IMR-90 (cell line): ENCODE data around the gene SV2B. TPM values are rescaled to one million over a fixed set of nuclear protein-coding genes. Genes with fewer than 3 reads are reported as not detected.

Experiments
- ATAC-seq: fragments of 200-7000 bp; cut with Tn5 transposase; 2 replicates; pipeline ENCODE4 v1.9.1; 2020; ENCODE audit warnings: low read depth, mild to moderate bottlenecking, moderate library complexity
- BruUV-seq: library from RNA; stranded (reverse); fragments of 400-500 nt; replicated peaks from 2 replicates; lab custom pipeline; 2021; lab: Mats Ljungman, UMichigan
- CTCF ChIA-PET: fragments of 300-600 bp; formaldehyde crosslinking; extraction: SDS; loops from one replicate; lab custom pipeline; 2021; ENCODE audit warnings: antibody characterized with exemption; lab: Yijun Ruan, JAX
- POLR2A ChIA-PET: fragments of 300-600 bp; sonication (Branson Sonifier 250); formaldehyde crosslinking; loops from one replicate; lab custom pipeline; 2022; ENCODE audit warnings: antibody characterized with exemption; ENCODE audit not compliant: unreplicated experiment; lab: Charles Lee
- DNase-seq: peaks from one replicate; pipeline ENCODE4 v3.0.0; 2013
- H2AFZ ChIP-seq: replicated peaks from 2 replicates; pipeline ENCODE3; 2013; ENCODE audit warnings: low read length, mild to moderate bottlenecking; ENCODE audit not compliant: poor library complexity
- H2AK5ac ChIP-seq: 2 replicates; pipeline ENCODE4 v1.6.1; 2013; ENCODE audit warnings: low read depth, low read length, inconsistent platforms
- H2AK9ac ChIP-seq: replicated peaks from 2 replicates; pipeline ENCODE3; 2013; ENCODE audit warnings: mild to moderate bottlenecking, low read depth, low read length, moderate library complexity; ENCODE audit not compliant: poor library complexity
- H2BK120ac ChIP-seq: 2 replicates; pipeline ENCODE4 v1.6.1; 2013; ENCODE audit warnings: low read depth, low read length, inconsistent platforms
- H2BK15ac ChIP-seq: 3 replicates; pipeline ENCODE4 v1.6.1; 2013; ENCODE audit warnings: low read depth, low read length, inconsistent platforms
- H2BK20ac ChIP-seq: 2 replicates; pipeline ENCODE4 v1.6.1; 2013; ENCODE audit warnings: low read depth, mild to moderate bottlenecking, inconsistent platforms, low read length, moderate library complexity
- H2BK5ac ChIP-seq: 2 replicates; pipeline ENCODE4 v1.6.1; 2013; ENCODE audit warnings: mild to moderate bottlenecking, low read depth, low read length, inconsistent platforms; ENCODE audit not compliant: poor library complexity, severe bottlenecking
- H3K14ac ChIP-seq: replicated peaks from 2 replicates; pipeline ENCODE4 v1.6.1; 2013; ENCODE audit warnings: low read depth, low read length, inconsistent platforms
- H3K18ac ChIP-seq: 2 replicates; pipeline ENCODE4 v1.6.1; 2013; ENCODE audit warnings: low read depth, low read length, control low read depth
- H3K23ac ChIP-seq: 2 replicates; pipeline ENCODE4 v1.6.1; 2013; ENCODE audit warnings: low read depth, low read length, inconsistent platforms
- H3K27ac ChIP-seq: 2 replicates; pipeline ENCODE4 v1.5.1; 2013; ENCODE audit warnings: mild to moderate bottlenecking, control low read depth, low read length; ENCODE audit not compliant: insufficient read depth
- H3K27me3 ChIP-seq: 2 replicates; pipeline ENCODE4 v1.6.1; 2013; ENCODE audit warnings: low read length; ENCODE audit not compliant: control insufficient read depth, insufficient read depth
- H3K36me3 ChIP-seq: 2 replicates; pipeline ENCODE4 v1.6.1; 2013; ENCODE audit warnings: low read length, mixed read lengths; ENCODE audit not compliant: control insufficient read depth, insufficient read depth
- H3K4ac ChIP-seq: 2 replicates; pipeline ENCODE4 v1.6.1; 2013; ENCODE audit warnings: low read depth, low read length, inconsistent platforms
- H3K4me1 ChIP-seq: 2 replicates; pipeline ENCODE4 v1.6.1; 2013; ENCODE audit warnings: low read length, mixed read lengths; ENCODE audit not compliant: control insufficient read depth, insufficient read depth
- H3K4me2 ChIP-seq: 2 replicates; pipeline ENCODE4 v1.6.1; 2013; ENCODE audit warnings: low read depth, mild to moderate bottlenecking, control low read depth, low read length, moderate library complexity
- H3K4me3 ChIP-seq: 2 replicates; pipeline ENCODE4 v1.5.1; 2013; ENCODE audit warnings: low read depth, mild to moderate bottlenecking, control low read depth, low read length, moderate library complexity; ENCODE audit not compliant: insufficient read depth
- H3K56ac ChIP-seq: 2 replicates; pipeline ENCODE4 v1.6.1; 2013; ENCODE audit warnings: low read length, inconsistent platforms; ENCODE audit not compliant: insufficient read depth; ENCODE audit errors: extremely low read depth
- H3K79me1 ChIP-seq, 2 experiments: 2 replicates each; pipeline ENCODE4 v1.6.1; 2013; ENCODE audit warnings: low read length in 2 of 2, inconsistent platforms in 1 of 2, low read depth in 1 of 2
- H3K9ac ChIP-seq: 2 replicates; pipeline ENCODE4 v1.6.1; 2013; ENCODE audit warnings: low read depth, low read length, control low read depth
- H3K9me1 ChIP-seq: 2 replicates; pipeline ENCODE4 v1.6.1; 2013; ENCODE audit warnings: low read length, inconsistent platforms; ENCODE audit not compliant: insufficient read depth
- H3K9me3 ChIP-seq: 2 replicates; pipeline ENCODE4 v1.6.1; 2013; ENCODE audit warnings: low read length; ENCODE audit not compliant: control insufficient read depth, insufficient read depth
- H4K20me1 ChIP-seq: 2 replicates; pipeline ENCODE4 v1.6.1; 2013; ENCODE audit warnings: low read length, inconsistent platforms; ENCODE audit not compliant: insufficient read depth
- H4K5ac ChIP-seq: 2 replicates; pipeline ENCODE4 v1.6.1; 2013; ENCODE audit warnings: mild to moderate bottlenecking, low read depth, low read length, control low read depth
- H4K8ac ChIP-seq, 2 experiments: 2 replicates each; pipeline ENCODE4 v1.6.1; 2013; ENCODE audit warnings: low read depth in 2 of 2, low read length in 2 of 2, control low read depth in 1 of 2, inconsistent platforms in 1 of 2
- H4K91ac ChIP-seq: 2 replicates; pipeline ENCODE4 v1.6.1; 2013; ENCODE audit warnings: low read depth, low read length, inconsistent platforms; ENCODE audit not compliant: insufficient read depth
- MAZ ChIP-seq: IDR thresholded peaks from 2 replicates; pipeline ENCODE4 v1.6.1; 2012; ENCODE audit warnings: low read depth, mild to moderate bottlenecking, low read length, improper control_type of control experiment, moderate library complexity, borderline replicate concordance
- MXI1 ChIP-seq: IDR thresholded peaks from 2 replicates; pipeline ENCODE4 v1.6.1; 2012; ENCODE audit warnings: low read depth, mild to moderate bottlenecking, low read length, moderate library complexity, borderline replicate concordance
- RCOR1 ChIP-seq: IDR thresholded peaks from 2 replicates; pipeline ENCODE4 v1.6.1; 2012; ENCODE audit warnings: mild to moderate bottlenecking, low read length, improper control_type of control experiment; ENCODE audit not compliant: insufficient replicate concordance
- RFX5 ChIP-seq: IDR thresholded peaks from 2 replicates; pipeline ENCODE4 v1.8.0; 2012; ENCODE audit warnings: low read depth, mild to moderate bottlenecking, low read length, moderate library complexity
- WGBS, 2 experiments: methylation state at CpG; one replicate each; pipeline versions ENCODE4 v1.1.5 to v1.1.7; 2013; ENCODE audit warnings: missing lambda C conversion rate in 2 of 2; ENCODE audit not compliant: insufficient read length in 1 of 2; ENCODE audit errors: extremely low coverage in 2 of 2; 5-methylcytosine and 5-hydroxymethylcytosine counted together
- dilution Hi-C: fragments of 300-500 bp; cut with HindIII; formaldehyde crosslinking; loops from one replicate; pipeline ENCODE4 v1.14.3; 2018; ENCODE audit warnings: low sequenced_read_pairs; ENCODE audit not compliant: unreplicated experiment
- in situ Hi-C: fragments of 300-500 bp; cut with MboI; formaldehyde crosslinking; loops from 3 replicates; pipeline ENCODE4 v1.14.3; 2019; ENCODE audit warnings: low sequenced_read_pairs, inconsistent platforms, mixed read lengths
- intact Hi-C: fragments of 100-400 bp; cut with micrococcal nuclease; formaldehyde crosslinking; loops from 2 replicates; pipeline ENCODE4 v1.10.0; 2022
- polyA plus RNA-seq, 3 experiments: library from polyadenylated mRNA; depleted of rRNA; stranded (reverse); fragments of >200 nt; gene quantifications; 2 replicates each; pipeline ENCODE4 v1.2.3, GENCODE V29; 2012; ENCODE audit warnings: low replicate concordance in 1 of 3
- total RNA-seq: library from RNA; depleted of rRNA; stranded (reverse); fragments of >200 nt; gene quantifications from 2 replicates; pipeline ENCODE4 v1.2.3, GENCODE V29; 2012
- TF ChIP-seq, protein P1 (sequence below): conservative IDR thresholded peaks from 2 replicates; pipeline ENCODE4 v1.5.1; 2012; ENCODE audit warnings: mild to moderate bottlenecking, low read depth, low read length, improper control_type of control experiment

Gene SV2B
- total and polyA plus RNA-seq, 2 of the 4 experiments (the other 2 are of a cell fraction) = not detected

DNA sequence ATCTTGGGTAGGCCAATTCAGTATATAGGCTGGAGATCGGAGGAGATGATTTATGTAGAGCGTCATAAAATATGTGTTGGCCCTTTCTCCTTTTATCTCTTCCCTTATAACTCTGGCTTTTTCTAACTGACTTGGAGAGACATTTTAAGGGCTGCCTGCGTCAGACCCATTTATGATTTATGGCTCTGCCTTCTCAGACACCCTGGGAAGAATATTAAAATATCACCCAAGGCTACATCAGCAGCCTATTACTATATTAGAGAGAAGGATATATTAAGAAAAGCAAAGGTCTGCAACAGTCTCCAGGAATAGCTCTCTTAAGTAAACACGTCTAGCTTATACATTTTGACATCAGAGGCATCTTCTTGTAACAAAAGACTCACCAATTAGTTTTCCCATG is 179.4 kb downstream of the SV2B start:
- Histone ChIP-seq H4K5ac (no peak overlapping the region), H2AK5ac (no peak overlapping the region), H3K9me1 (no peaks in the 10 kb centered on the region), H3K14ac (no peak overlapping the region), H3K79me1 (no peaks in the 10 kb centered on the region), H3K36me3 (no peaks in the 10 kb centered on the region), H2BK120ac (no peak overlapping the region), H2BK15ac (no peak overlapping the region), H2AK9ac (no peak overlapping the region), H3K4me3 (no peak overlapping the region), H3K23ac (no peak overlapping the region), H3K4ac (no peak overlapping the region), H2BK5ac (no peak overlapping the region), H3K4me1 (no peaks in the 10 kb centered on the region), H3K9ac (no peak overlapping the region), H2AFZ (no peak overlapping the region), H4K20me1 (no peaks in the 10 kb centered on the region), H3K4me2 (no peak overlapping the region), H3K27ac (no peak overlapping the region), H4K91ac (no peak overlapping the region), H2BK20ac (no peak overlapping the region), H3K9me3 (no peaks in the 10 kb centered on the region), H3K18ac (no peak overlapping the region), H4K8ac (no peak overlapping the region), H3K27me3 (no peaks in the 10 kb centered on the region; the same call in 1 of the 2 replicates), H3K56ac (no peak overlapping the region)
- CTCF ChIA-PET = interaction anchor here (1.2 kb wide), 1 partner anchor 323 kb away, joined by 3 read pairs; no protein-coding TSS in a partner anchor
- no peak for TF ChIP-seq MXI1
- TF ChIP-seq, protein P1, sequence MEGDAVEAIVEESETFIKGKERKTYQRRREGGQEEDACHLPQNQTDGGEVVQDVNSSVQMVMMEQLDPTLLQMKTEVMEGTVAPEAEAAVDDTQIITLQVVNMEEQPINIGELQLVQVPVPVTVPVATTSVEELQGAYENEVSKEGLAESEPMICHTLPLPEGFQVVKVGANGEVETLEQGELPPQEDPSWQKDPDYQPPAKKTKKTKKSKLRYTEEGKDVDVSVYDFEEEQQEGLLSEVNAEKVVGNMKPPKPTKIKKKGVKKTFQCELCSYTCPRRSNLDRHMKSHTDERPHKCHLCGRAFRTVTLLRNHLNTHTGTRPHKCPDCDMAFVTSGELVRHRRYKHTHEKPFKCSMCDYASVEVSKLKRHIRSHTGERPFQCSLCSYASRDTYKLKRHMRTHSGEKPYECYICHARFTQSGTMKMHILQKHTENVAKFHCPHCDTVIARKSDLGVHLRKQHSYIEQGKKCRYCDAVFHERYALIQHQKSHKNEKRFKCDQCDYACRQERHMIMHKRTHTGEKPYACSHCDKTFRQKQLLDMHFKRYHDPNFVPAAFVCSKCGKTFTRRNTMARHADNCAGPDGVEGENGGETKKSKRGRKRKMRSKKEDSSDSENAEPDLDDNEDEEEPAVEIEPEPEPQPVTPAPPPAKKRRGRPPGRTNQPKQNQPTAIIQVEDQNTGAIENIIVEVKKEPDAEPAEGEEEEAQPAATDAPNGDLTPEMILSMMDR = no peak
- TF ChIP-seq RFX5 = no peak
- TF ChIP-seq MAZ = no peak
- no peak for TF ChIP-seq RCOR1
- no TSS peak for BruUV-seq
- intact Hi-C loops (no loop called here), in situ Hi-C loops (loop anchor here (10.0 kb wide), 1 partner anchor 325 kb away; the partner anchor contains the start of gene RCCD1), dilution Hi-C loops (no loop called here)
- no CpG with 5 or more reads among the region's 4 CpGs for whole genome bisulfite sequencing, 2 experiments
- DNase-seq = no peak
- no peak for ATAC-seq
- POLR2A ChIA-PET = no interaction called here
